NCI-H345 treated with DMSO at 0.1 percent for 48 hours (cell line): Measurements from ENCODE around the gene IPO11.

Experiments
- DNase-seq: peaks from one replicate; lab custom pipeline; 2025; ENCODE audit not compliant: unreplicated experiment; lab: John Stamatoyannopoulos, UW

Gene IPO11

DNA sequence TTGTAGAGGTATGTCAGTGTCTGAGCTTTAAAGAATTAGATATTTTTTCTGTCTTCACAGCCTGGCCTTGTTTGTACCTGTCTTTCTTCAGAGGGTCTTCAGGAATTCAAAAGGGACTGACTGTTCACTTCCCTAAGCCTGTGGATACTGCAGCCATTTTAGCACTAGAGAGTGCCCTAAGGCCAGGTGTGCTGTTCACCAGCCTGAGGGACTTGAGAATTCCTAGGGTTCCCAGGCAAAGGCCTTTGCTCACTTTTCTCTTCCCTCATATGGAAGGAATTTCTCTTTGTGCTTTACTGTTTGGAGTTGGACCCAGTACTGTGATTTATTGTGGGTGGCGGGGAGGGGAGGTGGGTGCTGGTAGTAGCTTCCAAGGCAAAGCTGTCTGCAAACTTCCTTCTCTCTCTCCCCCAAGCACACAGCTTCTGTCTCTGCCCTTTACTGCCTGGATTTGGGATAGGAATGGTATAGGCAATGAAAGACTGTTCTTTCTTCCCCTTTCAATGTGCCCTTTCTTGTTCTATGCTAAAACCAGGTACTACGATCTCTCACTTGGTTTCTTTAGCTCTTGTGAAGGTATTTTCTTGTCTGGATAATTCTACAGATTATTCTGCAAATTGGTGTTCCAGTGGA lies 156.4 kb downstream of the IPO11 start:
- no peak for DNase-seq

- no peak for DNase-seq
These were observed 156.9 kb downstream of the IPO11 start for GRCh38 chr5:62569470-62569869.

GRCh38 chr5:62572918-62573514 lies 160.5 kb downstream of the IPO11 start:
- no peak for DNase-seq

DNA sequence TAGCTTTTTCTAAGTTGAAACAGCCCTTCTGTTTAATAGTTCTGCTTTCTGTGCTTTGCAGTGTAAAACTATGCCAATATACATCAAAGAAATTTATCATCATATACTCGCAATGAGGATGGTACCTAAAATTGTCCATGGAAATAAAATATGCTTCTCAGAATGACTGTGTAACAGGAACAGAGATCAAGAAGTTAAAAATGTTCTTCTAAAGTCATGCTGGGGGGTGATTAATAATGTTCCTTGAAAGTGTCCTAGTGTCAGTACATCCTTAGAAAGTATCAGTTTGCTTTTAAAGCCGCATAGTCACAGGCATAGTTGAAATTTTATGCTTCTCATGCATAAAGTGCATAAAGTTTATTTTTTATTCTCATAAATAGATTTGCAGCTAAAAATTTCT lies 162.0 kb downstream of the IPO11 start:
- no peak for DNase-seq

- no peak for DNase-seq
These were observed 162.5 kb downstream of the IPO11 start for GRCh38 chr5:62575066-62575465.

DNA sequence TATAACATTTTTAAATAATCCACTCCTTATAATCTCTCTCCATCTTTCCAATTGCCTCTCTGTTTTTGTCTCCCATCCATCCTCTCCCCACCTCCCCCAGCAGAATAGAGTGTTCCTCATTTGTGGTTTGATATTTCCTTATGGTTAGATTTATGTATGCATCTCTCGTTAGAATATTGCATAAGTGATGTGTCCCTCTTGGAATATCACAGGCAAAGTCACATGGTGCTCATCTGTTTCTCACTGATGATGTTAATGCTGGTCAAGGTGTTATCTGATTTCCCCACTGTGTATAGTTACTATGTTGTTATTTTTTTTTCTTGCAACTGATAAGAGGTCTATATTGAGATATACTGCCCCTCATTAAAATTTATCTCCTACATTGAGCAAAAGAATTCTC lies 162.9 kb downstream of the IPO11 start:
- no peak for DNase-seq

- DNase-seq: no peak
These were observed 164.1 kb downstream of the IPO11 start for GRCh38 chr5:62576570-62577170.

GRCh38 chr5:62577488-62577887 lies 164.9 kb downstream of the IPO11 start:
- DNase-seq: no peak

DNA sequence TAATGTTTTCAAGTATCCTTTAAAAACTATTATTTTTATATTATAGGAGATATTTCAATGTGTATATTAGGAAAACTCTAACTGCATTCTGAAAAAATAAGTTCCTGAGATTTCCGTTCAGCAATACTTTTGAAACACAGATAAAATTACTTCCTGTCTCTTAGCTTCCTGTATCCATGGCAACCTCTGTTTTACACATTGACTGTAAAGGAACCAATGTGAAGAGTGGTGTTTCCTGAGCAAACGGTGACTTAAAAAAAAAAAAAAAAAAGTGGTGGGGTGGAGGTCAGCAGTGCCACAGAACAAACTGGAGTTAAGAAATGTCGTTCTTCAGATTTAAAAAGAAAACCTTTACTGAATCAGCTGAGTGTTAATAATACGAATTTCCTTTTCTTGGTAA lies 166.0 kb downstream of the IPO11 start, which contains the start of gene LRRC70:
Gene LRRC70, plus strand, starts transcription at position 280 of the 400 bp plus-strand sequence. CDS start 620 bp downstream, outside the sequence.
- DNase-seq: no peak

DNA sequence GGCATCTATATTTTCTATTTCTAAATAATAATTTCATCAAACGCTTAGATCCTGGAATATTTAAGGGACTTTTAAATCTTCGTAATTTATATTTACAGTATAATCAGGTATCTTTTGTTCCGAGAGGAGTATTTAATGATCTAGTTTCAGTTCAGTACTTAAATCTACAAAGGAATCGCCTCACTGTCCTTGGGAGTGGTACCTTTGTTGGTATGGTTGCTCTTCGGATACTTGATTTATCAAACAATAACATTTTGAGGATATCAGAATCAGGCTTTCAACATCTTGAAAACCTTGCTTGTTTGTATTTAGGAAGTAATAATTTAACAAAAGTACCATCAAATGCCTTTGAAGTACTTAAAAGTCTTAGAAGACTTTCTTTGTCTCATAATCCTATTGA lies 167.2 kb downstream of the IPO11 start:
- DNase-seq: no peak

DNA sequence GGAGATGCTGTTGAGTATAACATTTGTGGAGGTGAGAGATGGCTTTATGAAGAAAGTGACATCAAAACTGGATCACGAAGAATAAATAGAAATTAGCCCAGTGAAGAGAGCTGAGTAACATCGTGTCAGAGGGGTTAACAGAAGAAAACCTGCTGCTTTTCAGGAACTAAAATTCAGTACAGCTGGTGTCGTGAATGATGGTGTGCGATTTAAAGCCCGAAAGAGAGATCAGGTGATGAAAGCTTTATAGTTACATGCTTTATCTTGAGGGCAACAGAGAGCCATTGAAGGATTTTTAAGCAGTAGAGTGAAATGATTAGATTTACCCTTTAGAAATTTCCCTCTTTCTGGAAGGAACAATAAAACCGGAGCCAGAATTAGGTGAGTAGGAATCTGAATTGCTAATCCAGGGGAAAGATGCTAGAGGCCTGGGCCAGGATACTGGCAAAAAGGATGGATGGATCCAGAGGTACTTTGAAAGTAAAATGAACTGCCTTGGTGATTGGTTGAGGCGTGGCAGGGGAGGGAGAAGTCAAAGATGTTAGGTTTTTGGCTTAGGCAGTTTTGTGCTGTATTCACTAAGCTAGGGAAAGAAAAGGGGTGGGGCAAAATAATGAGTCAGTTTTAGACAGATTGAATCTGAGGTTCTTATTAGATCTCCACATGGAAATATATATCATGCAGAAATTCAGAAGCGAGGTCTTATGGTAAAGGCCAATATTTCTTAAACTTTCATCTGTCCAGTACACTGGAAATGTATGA lies 169.5 kb downstream of the IPO11 start:
- no peak for DNase-seq

GRCh38 chr5:62584391-62584790 lies 171.8 kb downstream of the IPO11 start:
- DNase-seq: no peak

DNA sequence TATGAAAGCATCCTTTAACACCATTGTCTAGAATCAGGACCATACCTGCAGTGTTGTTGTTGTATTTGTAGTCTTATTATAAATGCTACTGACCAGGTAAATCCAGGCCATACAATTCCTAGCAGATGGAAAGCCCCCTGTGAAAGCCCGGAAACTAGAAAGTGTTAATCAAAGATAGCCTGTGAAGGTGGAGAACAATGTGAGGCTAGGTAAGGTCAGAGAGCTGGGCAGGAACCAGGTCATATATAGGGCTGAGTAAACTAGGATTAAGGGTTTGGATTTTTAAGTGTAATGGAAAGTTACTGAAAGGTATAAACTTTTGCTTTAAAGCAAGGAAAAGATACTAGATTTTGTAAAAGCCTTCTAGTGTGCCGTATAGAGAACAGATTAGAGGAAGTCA lies 172.7 kb downstream of the IPO11 start:
- no peak for DNase-seq

DNA sequence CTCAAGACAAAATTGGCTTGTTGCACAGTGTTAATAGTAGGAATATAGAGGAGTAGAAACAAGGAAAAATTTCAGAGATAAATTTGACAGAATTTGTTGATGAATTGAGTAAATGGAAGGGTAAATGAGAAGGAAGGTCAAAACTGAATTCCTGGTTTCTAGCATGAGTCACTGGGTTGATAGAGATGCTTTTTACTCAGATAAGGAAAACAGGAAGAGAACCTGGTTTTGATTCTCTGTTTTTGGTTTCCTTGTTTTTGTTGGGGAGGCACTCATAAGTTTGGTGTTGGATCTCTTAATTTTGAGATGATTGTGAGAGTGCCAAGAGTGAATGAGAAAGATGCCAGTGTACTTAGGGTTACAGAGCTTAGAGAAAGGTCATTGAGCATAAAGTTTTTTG lies 173.2 kb downstream of the IPO11 start:
- DNase-seq: no peak

- DNase-seq: no peak
These were observed 175.2 kb downstream of the IPO11 start for GRCh38 chr5:62587737-62588136.

- no peak for DNase-seq
These were observed 176.1 kb downstream of the IPO11 start for GRCh38 chr5:62588668-62589067.

DNA sequence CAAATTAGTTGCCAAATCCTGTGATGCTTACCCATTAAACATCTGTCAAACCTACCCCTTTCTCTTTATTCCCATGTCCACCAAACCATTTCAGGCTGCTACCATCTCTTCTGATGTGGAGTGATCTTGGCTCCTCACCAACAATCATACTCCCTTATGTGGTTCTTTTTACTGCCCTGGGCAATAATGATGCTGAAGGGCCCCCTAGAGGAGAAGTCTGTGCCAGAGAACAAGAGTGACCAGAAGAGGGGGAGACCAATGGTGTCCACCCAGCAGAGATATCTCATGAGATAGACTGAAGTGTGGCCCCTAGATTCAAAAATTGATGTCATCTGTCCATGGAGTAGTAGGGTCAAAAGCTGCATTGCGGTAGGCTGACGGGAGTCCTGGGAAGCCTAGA lies 176.9 kb downstream of the IPO11 start:
- DNase-seq: no peak

DNA sequence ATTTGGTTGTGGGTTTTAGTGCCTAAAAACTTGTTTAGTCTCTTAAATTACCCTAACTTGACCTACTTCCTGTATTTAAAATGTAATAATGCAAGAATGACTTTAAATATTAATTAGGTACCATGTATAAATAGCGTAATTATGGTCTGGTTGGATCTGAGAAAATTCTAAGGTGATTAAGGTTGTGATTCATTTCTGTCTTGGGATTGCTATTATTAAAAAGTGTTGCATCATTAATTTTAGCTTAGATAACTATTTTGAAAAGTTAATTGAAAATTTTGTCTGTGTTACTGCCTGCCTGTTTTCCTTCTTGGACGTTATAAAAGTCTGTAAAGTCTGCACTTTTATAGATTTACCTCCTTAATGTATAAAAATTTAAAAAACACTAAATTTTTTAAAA lies 177.8 kb downstream of the IPO11 start:
- DNase-seq: no peak

DNA sequence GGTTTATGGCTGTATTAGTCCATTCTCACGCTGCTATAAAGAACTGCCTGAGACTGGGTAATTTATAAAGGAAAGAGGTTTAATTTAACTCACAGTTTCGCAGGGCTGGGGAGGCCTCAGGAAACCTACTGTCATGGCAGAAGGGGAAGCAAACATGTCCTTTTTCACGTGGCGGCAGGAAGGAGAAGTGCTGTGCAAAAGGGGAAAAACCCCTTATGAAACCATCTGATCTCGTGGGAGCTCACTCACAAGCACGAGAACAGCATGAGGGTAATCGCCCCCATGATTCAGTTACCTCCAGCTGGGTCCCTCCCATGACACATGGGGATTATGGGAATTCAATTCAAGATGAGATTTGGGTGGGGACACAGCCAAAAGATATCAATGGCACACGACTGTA lies 180.0 kb downstream of the IPO11 start:
- no peak for DNase-seq

DNA sequence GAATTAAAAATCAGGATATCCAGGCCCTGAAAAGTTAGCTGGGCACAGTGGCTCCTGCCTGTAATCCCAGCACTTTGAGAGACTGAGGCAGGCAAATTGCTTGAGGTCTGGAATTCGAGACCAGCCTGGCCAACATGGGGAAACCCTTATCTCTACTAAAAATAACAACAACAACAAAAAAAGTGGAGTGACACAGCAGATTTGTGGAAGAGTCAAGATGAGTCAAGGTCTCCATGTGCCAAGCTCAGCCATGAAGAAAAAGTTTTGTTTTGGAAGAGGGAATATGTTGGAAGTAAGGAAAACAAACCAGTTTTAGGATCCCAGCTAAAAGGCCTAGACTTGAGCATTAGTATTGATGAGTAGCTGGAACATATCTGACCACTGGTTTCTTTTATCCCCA lies 180.8 kb downstream of the IPO11 start:
- DNase-seq: no peak

DNA sequence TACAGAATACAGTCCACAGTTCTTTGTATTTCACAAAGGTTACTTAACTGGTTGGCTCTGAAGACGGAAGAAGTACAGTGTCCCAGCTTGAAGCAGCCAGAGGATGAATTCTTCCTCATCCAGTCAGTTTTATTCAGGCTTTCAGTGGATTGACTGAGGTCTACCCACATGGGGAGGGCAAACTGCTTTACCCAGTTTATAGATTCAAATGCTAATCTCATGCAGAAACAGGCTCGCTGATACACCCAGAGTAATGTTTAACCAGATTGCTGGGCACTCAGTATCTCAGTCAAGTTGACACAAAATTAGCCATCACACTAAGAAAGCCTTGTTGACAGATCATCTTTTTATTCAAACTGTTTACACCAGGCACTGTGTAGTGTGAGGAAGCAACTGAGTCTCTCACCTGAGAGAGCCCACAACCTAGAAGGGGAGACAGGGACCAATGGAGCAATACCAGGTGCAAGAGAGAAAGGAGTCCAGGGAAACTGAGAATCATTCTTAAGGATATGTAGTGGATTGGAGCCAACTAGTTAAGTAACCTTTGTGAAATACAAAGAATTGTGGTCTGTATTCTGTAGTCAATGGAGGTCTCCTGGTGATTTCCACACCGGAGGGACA lies 181.9 kb downstream of the IPO11 start:
- no peak for DNase-seq
